Measurements from ENCODE around the gene CDKAL1.

CDKAL1 gene

GRCh38 chr6:20540683-20541082 is 6.4 kb downstream of the CDKAL1 start:
- TF ChIP-seq CSRNP3 (CRISPR knock-in tag; IDR thresholded peaks at IDR 0.05) (no peak), RARB (CRISPR knock-in tag; IDR thresholded peaks at IDR 0.05) (no peak), CREB5 (CRISPR knock-in tag; IDR thresholded peaks at IDR 0.05; ENCODE audit: low read depth) (no peak), ZC3H10 (CRISPR knock-in tag; IDR thresholded peaks at IDR 0.05) (no peak), POU6F1 (CRISPR knock-in tag; IDR thresholded peaks at IDR 0.05; ENCODE audit: borderline replicate concordance, low read depth) (no peak), ARNTL (CRISPR knock-in tag; IDR thresholded peaks at IDR 0.05; ENCODE audit: borderline replicate concordance, low read depth) (no peak), ZNF565 (CRISPR knock-in tag; conservative IDR thresholded peaks at IDR 0.05; ENCODE audit: low read depth) (no peak), TSHZ2 (CRISPR knock-in tag; IDR thresholded peaks at IDR 0.05) (no peak), ZNF70 (CRISPR knock-in tag; IDR thresholded peaks at IDR 0.05) (no peak), TCF4 (CRISPR knock-in tag; IDR thresholded peaks at IDR 0.05; ENCODE audit: borderline replicate concordance) (no peak), ISL1 (CRISPR knock-in tag; IDR thresholded peaks at IDR 0.05) (no peak), ZFP3 (CRISPR knock-in tag; IDR thresholded peaks at IDR 0.05) (no peak), ZNF8 (CRISPR knock-in tag; IDR thresholded peaks at IDR 0.05) (no peak), GLIS3 (CRISPR knock-in tag; IDR thresholded peaks at IDR 0.05) (no peak)

GRCh38 chr6:20541382-20541781 is 7.1 kb downstream of the CDKAL1 start:
- TF ChIP-seq TSHZ2 (CRISPR knock-in tag; IDR thresholded peaks at IDR 0.05) (no peak), RARB (CRISPR knock-in tag; IDR thresholded peaks at IDR 0.05) (no peak)
- no peak for ATAC-seq

More at GRCh38 chr6:20540683-20541082, 6.4 kb downstream of the CDKAL1 start:
- no peak; the same call in 2 of the 3 replicates for ATAC-seq

- TF ChIP-seq ZNF8 (CRISPR knock-in tag; IDR thresholded peaks at IDR 0.05) (peak; percentile 97), ZNF70 (CRISPR knock-in tag; IDR thresholded peaks at IDR 0.05) (no peak)
- no peak for ATAC-seq
Measured at GRCh38 chr6:20542927-20543602, 8.8 kb downstream of the CDKAL1 start.

- no peak for ATAC-seq
- no peak for TF ChIP-seq BACH2 (CRISPR knock-in tag; IDR thresholded peaks at IDR 0.05; ENCODE audit: borderline replicate concordance)
- TF ChIP-seq ISL1 (CRISPR knock-in tag; IDR thresholded peaks at IDR 0.05), result no peak
- TF ChIP-seq CSDC2 (CRISPR knock-in tag; IDR thresholded peaks at IDR 0.05), result no peak
- no peak for TF ChIP-seq ZFP30 (CRISPR knock-in tag; IDR thresholded peaks at IDR 0.05)
- no peak for TF ChIP-seq ARNTL (CRISPR knock-in tag; IDR thresholded peaks at IDR 0.05; ENCODE audit: borderline replicate concordance, low read depth)
- TF ChIP-seq TOX (CRISPR knock-in tag; IDR thresholded peaks at IDR 0.05; ENCODE audit: borderline replicate concordance), result no peak
- no peak for TF ChIP-seq PATZ1 (CRISPR knock-in tag; IDR thresholded peaks at IDR 0.05; ENCODE audit: borderline replicate concordance)
- TF ChIP-seq SNAI2 (CRISPR knock-in tag; IDR thresholded peaks at IDR 0.05), result no peak
- TF ChIP-seq ZC3H10 (CRISPR knock-in tag; IDR thresholded peaks at IDR 0.05), result no peak
- TF ChIP-seq TCF4 (CRISPR knock-in tag; IDR thresholded peaks at IDR 0.05; ENCODE audit: borderline replicate concordance), result no peak
- TF ChIP-seq ZNF70 (CRISPR knock-in tag; IDR thresholded peaks at IDR 0.05), result no peak
- no peak for TF ChIP-seq TSHZ2 (CRISPR knock-in tag; IDR thresholded peaks at IDR 0.05)
Measured at GRCh38 chr6:20548264-20548663, 14.0 kb downstream of the CDKAL1 start.

All from SK-N-SH treated with all-trans-retinoic acid at 6 μM for 48 hours (cell line).